LNCaP clone FGC (cell line): ENCODE measurements around the gene CACNA1E.
A peak's percentile ranks its signal among the peaks of the same experiment; 100 is the strongest.

Source experiments
- DNase-seq: peaks from one replicate; pipeline ENCODE4 v3.0.0-alpha.2; 2011; ENCODE audit warnings: low read depth
- H3K4me3 ChIP-seq: 2 replicates; pipeline ENCODE4 v1.5.1; 2011; ENCODE audit warnings: mild to moderate bottlenecking, low read depth, low read length, control low read depth
- TF ChIP-seq, protein P1 (sequence below): IDR thresholded peaks from 2 replicates; pipeline ENCODE4 v1.5.1; 2012; ENCODE audit warnings: mild to moderate bottlenecking; ENCODE audit not compliant: control insufficient read depth, insufficient read depth; ENCODE audit errors: extremely low read depth

The CACNA1E gene

DNA sequence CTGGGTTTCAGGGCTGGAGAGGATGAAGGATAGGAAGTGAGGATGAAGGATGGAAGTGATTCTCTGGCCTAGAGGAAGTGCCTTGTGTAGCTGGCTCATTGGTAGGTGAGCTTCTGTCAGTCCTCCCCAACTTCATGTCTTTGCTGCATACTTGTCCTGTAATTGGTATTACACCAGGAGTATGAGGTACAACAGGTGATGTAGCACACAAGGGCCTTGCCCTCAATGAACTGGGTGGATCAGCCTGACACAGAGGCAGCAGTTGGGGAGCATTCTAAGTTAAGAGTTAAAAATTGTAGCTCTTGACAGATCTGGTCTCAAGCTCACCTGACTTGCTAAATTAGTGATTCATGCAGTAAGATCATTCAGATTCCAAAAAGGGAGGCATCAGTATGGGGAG, 37.9 kb upstream of the CACNA1E start:
- TF ChIP-seq, protein P1, sequence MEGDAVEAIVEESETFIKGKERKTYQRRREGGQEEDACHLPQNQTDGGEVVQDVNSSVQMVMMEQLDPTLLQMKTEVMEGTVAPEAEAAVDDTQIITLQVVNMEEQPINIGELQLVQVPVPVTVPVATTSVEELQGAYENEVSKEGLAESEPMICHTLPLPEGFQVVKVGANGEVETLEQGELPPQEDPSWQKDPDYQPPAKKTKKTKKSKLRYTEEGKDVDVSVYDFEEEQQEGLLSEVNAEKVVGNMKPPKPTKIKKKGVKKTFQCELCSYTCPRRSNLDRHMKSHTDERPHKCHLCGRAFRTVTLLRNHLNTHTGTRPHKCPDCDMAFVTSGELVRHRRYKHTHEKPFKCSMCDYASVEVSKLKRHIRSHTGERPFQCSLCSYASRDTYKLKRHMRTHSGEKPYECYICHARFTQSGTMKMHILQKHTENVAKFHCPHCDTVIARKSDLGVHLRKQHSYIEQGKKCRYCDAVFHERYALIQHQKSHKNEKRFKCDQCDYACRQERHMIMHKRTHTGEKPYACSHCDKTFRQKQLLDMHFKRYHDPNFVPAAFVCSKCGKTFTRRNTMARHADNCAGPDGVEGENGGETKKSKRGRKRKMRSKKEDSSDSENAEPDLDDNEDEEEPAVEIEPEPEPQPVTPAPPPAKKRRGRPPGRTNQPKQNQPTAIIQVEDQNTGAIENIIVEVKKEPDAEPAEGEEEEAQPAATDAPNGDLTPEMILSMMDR = no peak
- no peak for DNase-seq
- H3K4me3 ChIP-seq = no peak overlapping the region

DNA sequence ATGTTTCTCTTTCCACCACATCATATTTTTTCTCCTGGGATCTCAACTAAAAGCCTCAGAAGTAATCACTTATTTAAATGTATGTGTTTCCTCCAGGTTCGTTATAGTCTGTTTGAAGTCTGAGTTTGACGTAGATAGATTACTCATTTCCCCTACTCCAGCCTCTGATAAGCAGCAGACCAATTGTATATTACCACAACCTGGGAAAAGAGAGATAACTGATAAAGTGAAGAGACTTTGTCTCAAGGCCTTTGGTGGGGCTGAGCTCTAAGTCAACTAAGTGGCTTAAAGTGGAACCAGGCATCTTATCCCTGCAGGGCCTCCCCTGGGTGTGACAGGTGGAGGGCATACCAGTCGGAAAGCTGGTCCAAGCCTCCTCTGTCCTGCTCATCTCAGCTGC, 34.9 kb upstream of the CACNA1E start:
- H3K4me3 ChIP-seq = no peak overlapping the region
- DNase-seq = no peak
- TF ChIP-seq, protein P1 = no peak

DNA sequence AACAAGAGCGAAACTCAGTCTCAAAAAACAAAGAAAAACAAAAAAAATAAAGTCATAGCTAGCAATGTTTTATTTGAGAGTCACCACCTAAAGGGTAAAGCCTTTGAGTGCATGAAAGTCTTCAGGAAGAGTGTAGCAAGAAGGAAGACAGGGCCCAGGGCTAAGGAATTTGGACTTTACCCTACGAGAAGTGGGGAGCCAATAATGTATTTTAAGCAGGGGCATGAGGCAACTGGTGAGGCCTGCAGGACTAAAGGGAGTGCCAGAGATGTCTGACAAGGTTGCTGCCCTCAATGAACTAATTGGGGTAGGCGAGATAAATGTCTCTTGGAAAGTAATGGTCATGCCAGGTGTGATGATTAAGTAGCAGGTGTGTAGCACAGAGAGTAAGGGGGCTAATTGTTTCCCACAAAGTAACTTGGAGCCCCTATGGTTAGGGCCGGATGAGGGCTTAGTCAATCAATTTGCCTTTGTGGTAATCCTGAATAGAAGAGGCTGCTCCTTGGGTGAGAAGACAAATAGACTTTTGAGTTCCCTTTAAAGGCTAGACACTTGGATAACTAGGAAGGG, 31.6 kb upstream of the CACNA1E start:
- no peak for DNase-seq
- no peak overlapping the region for H3K4me3 ChIP-seq

DNA sequence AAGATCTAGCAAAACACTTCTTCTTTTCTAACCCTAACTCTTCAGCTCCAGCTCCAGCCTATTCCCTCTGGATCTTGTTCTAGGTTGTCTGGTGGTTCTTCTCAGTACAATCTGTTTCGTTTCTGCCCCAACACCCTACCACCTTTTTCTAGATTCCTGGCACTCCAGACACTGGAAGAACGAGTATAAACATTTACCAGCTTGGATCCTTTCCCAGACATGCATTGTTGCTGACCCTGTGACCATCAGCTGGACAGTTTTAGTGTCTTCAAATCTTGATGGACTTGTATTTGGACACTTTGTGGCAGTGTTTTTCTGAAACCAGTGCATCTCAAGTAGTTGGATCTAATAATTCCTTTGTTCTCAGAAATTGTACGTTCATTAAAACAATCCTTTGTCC, 30.6 kb upstream of the CACNA1E start:
- DNase-seq = peak; percentile 82
- TF ChIP-seq, protein P1 = no peak
- H3K4me3 ChIP-seq = no peak overlapping the region

More for the DNA sequence above, 31.6 kb upstream of the CACNA1E start:
- TF ChIP-seq, protein P1 = no peak

DNA sequence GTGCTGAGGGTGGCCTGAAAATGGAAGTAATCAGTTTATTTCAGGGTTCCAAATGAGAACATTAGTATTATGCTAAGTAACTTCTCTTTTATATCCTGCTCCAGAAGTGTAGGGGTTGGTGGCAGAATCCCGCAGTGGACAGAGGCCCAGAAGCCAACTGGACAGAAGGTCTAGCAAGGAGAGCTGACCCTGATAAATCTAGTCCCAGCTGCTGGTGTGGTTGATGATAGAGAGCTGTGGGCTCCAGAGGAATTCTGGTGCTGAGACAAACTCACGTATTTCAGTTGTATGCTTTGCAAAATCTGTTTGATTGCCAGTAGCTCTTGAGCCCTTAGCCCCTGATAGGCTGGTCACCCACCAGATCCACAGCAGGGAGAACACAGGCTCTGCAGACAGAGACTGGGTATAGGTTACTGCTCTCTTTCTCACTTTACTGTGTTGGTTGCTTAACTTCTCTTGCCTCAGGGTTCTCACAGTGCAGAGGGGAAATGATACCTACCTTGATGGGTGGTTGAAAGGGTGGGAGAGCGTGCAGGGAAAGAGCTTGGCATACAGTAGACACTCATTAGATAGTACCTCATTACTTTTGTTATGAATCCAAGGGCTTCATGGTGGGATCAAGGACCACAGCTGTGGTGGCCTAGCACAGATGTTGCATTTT, 29.6 kb upstream of the CACNA1E start:
- H3K4me3 ChIP-seq = no peak overlapping the region
- DNase-seq = no peak
- TF ChIP-seq, protein P1 = no peak

DNA sequence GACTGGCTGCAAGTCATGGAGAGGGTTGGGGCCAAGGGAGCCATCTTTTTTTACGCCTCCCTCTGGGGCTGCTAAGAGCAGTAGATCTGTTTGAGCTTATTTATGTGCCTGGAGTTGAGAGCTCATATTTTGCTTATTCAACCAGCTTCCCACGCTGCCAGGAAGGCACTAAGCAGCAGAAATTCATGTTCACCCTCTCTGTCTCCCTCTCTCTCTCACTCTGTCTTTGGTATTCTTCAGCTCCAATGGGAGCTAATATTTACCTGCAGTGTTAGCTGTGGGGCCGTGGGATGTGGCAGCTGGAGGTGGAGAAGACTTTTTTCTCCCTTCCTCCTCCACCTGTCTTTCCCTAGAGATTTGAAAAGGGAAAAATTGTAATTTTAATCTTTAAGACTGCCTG, 26.8 kb upstream of the CACNA1E start:
- DNase-seq = no peak
- no peak overlapping the region for H3K4me3 ChIP-seq
- TF ChIP-seq, protein P1 = no peak

DNA sequence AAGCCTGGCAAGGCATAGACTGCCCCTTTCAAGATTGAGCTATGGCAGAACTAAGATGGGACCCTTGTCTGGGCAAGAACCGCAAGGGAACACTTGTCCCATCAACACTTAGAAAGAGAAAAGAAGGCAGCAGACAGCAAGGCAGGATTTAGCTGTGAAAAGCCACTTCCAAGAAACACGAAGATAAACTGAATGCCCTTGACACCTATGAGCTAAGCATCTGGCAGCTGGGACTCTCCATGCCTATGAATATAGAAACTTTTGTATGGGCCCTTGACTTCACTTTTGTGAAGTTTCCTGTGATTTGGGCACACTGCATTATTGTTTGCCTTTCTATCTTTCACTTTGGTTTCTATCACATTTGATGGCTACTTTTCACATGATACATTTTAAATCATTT, 24.9 kb upstream of the CACNA1E start:
- DNase-seq = no peak
- no peak overlapping the region for H3K4me3 ChIP-seq
- TF ChIP-seq, protein P1 = no peak
